Calu3 (cell line): Measurements from ENCODE around the gene DNAJC27. TPM values are rescaled to one million over a fixed set of nuclear protein-coding genes. Genes with fewer than 3 reads are reported as not detected.

Experiments used
- BruUV-seq: library from RNA; stranded (reverse); fragments of 400-500 nt; replicated peaks from 2 replicates; lab custom pipeline; 2021; lab: Mats Ljungman, UMichigan
- CTCF ChIA-PET: fragments of 300-600 bp; sonication (Branson Sonifier 250); formaldehyde crosslinking; loops from one replicate; lab custom pipeline; 2022; ENCODE audit warnings: antibody characterized with exemption; lab: Charles Lee
- DNase-seq: peaks from one replicate; pipeline ENCODE4 v3.0.0; 2022
- H3K27ac Mint-ChIP-seq: one replicate; pipeline ENCODE4 v1.8.0; 2022; ENCODE audit warnings: mixed read lengths; ENCODE audit not compliant: unreplicated experiment
- H3K27me3 Mint-ChIP-seq: one replicate; pipeline ENCODE4 v1.8.0; 2022; ENCODE audit warnings: mixed read lengths; ENCODE audit not compliant: unreplicated experiment
- H3K36me3 Mint-ChIP-seq: one replicate; pipeline ENCODE4 v1.8.0; 2022; ENCODE audit warnings: mild to moderate bottlenecking, moderate library complexity, mixed read lengths; ENCODE audit not compliant: insufficient read depth, unreplicated experiment
- H3K4me1 Mint-ChIP-seq: one replicate; pipeline ENCODE4 v1.8.0; 2022; ENCODE audit warnings: mild to moderate bottlenecking, low read depth, mixed read lengths; ENCODE audit not compliant: unreplicated experiment
- H3K4me3 Mint-ChIP-seq: one replicate; pipeline ENCODE4 v1.8.0; 2022; ENCODE audit warnings: mild to moderate bottlenecking, low read depth, moderate library complexity, mixed read lengths; ENCODE audit not compliant: unreplicated experiment
- H3K9me3 Mint-ChIP-seq: one replicate; pipeline ENCODE4 v1.8.0; 2022; ENCODE audit warnings: low read depth, mixed read lengths; ENCODE audit not compliant: unreplicated experiment
- CTCF ChIP-seq: fragments of 200-600 bp; IDR thresholded peaks from one replicate; pipeline ENCODE4 v1.8.0; 2022; ENCODE audit warnings: antibody characterized with exemption; ENCODE audit not compliant: unreplicated experiment
- intact Hi-C: fragments of 100-400 bp; cut with micrococcal nuclease; formaldehyde crosslinking; loops from one replicate; pipeline ENCODE4 v1.10.0; 2022; ENCODE audit not compliant: unreplicated experiment
- total RNA-seq: library from RNA; stranded (reverse); gene quantifications from 2 replicates; pipeline ENCODE4 v1.2.3, GENCODE V29; 2022

The DNAJC27 gene
- total RNA-seq, 1 experiment from 2014 or later, result 4.6 TPM

GRCh38 chr2:24915175-24915574 lies 56.6 kb downstream of the DNAJC27 start:
- peaks cover 21% of the 10 kb centered on the region for H3K36me3 Mint-ChIP-seq
- BruUV-seq, result no TSS peak
- intact Hi-C loops, result no loop called here
- no peaks in the 10 kb centered on the region for H3K27me3 Mint-ChIP-seq
- H3K4me1 Mint-ChIP-seq, result peaks cover 16% of the 10 kb centered on the region
- no peak for DNase-seq
- CTCF ChIA-PET, result no interaction called here
- TF ChIP-seq CTCF, result no peak
- no peaks in the 10 kb centered on the region for H3K9me3 Mint-ChIP-seq
- H3K27ac Mint-ChIP-seq, result no peak overlapping the region
- no peak overlapping the region for H3K4me3 Mint-ChIP-seq

- CTCF ChIA-PET, result no interaction called here
- H3K27ac Mint-ChIP-seq, result no peak overlapping the region
These were observed 57.0 kb downstream of the DNAJC27 start for GRCh38 chr2:24914713-24915112.

GRCh38 chr2:24913911-24914310 lies 57.8 kb downstream of the DNAJC27 start:
- intact Hi-C loops, result no loop called here
- BruUV-seq, result no TSS peak

More at GRCh38 chr2:24914713-24915112, 57.0 kb downstream of the DNAJC27 start:
- Mint-ChIP-seq H3K36me3 (peaks cover 21% of the 10 kb centered on the region), H3K9me3 (no peaks in the 10 kb centered on the region), H3K27me3 (no peaks in the 10 kb centered on the region), H3K4me1 (peaks cover 16% of the 10 kb centered on the region), H3K4me3 (no peak overlapping the region)
- intact Hi-C loops, result no loop called here
- DNase-seq, result no peak
- no TSS peak for BruUV-seq
- no peak for TF ChIP-seq CTCF

GRCh38 chr2:24912986-24913385 lies 58.8 kb downstream of the DNAJC27 start:
- intact Hi-C loops, result no loop called here
- Mint-ChIP-seq H3K9me3 (no peaks in the 10 kb centered on the region), H3K27ac (no peak overlapping the region), H3K4me1 (peaks cover 10% of the 10 kb centered on the region), H3K36me3 (peaks cover 11% of the 10 kb centered on the region), H3K27me3 (no peaks in the 10 kb centered on the region), H3K4me3 (no peak overlapping the region)
- no peak for TF ChIP-seq CTCF
- no peak for DNase-seq
- BruUV-seq, result no TSS peak
- CTCF ChIA-PET, result interaction anchor here (1.5 kb wide), 1 partner anchor 27 kb away, joined by 6 read pairs; no protein-coding TSS in a partner anchor

More at GRCh38 chr2:24913911-24914310, 57.8 kb downstream of the DNAJC27 start:
- Mint-ChIP-seq H3K27ac (no peak overlapping the region), H3K9me3 (no peaks in the 10 kb centered on the region), H3K27me3 (no peaks in the 10 kb centered on the region), H3K36me3 (peaks cover 14% of the 10 kb centered on the region), H3K4me3 (no peak overlapping the region), H3K4me1 (peaks cover 14% of the 10 kb centered on the region)
- TF ChIP-seq CTCF, result no peak
- no peak for DNase-seq
- CTCF ChIA-PET, result no interaction called here
